ENCODE measurements around the gene TOP3A. TPM values are rescaled to one million over a fixed set of nuclear protein-coding genes. Genes with fewer than 3 reads are reported as not detected.

The TOP3A gene
- total RNA-seq, 3 donors from 2014 or later (not counting 1 experiment from before 2014, with no cell fraction given), result 38.1 to 59.7 (median 53.2) TPM

- no peak for DNase-seq
- ATAC-seq, result no peak
- H3K4me3 Mint-ChIP-seq, result no peak overlapping the region
- no peak for TF ChIP-seq CTCF (IDR thresholded peaks at IDR 0.05)
- 92% methylated on average over 9 of the region's 9 CpGs for WGBS (ENCODE audit: insufficient coverage)
- Histone ChIP-seq H3K36me3 (ENCODE audit: control insufficient read depth, insufficient read depth, low read length) (peaks cover 82% of the 10 kb centered on the region), H3K27ac (ENCODE audit: low read length) (no peak overlapping the region), H3K4me1 (ENCODE audit: control insufficient read depth, insufficient read depth, low read length) (no peaks in the 10 kb centered on the region), H3K4me3 (ENCODE audit: low read length) (no peak overlapping the region), H3K9me3 (ENCODE audit: control insufficient read depth, insufficient read depth, low read length) (no peaks in the 10 kb centered on the region), H3K27me3 (ENCODE audit: control insufficient read depth, insufficient read depth, low read length) (no peaks in the 10 kb centered on the region)
- peaks cover 4 to 5% of the 10 kb centered on the region in 2 donors for H3K4me1 Mint-ChIP-seq
- peak overlapping the region in 1 of 2 donors; percentile 44 for H3K27ac Mint-ChIP-seq
- H3K9me3 Mint-ChIP-seq, result no peaks in the 10 kb centered on the region
- no peaks in the 10 kb centered on the region for H3K27me3 Mint-ChIP-seq (ENCODE audit: low read depth in 2 of 2)
- intact Hi-C loops (cut with micrococcal nuclease), result no loop called here
- peaks cover 6% of the 10 kb centered on the region for H3K36me3 Mint-ChIP-seq
Measured at GRCh38 chr17:18250259-18250658, 64.5 kb downstream of the TOP3A start.

DNA sequence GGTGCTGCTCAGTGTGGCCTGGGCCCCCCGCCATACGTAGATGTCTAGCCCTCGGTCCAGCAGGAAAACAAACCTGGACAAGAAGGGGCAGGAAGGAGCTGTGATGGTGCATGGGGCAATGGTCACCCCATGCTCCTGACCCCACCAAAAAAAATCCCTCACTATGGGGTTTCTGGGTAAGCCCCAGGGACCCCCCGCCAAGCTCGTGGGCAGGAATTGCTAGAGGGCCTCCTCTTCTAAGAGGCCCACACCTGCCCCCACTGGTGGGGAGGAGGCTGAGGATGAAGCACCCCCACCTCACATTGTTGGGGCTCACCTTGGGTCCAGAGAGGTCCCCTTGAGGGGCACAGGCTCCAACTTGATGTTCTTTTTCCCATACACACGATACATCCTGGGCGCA, 66.0 kb downstream of the TOP3A start:
- no peak overlapping the region for H3K27ac ChIP-seq (ENCODE audit: low read length)
- no peak overlapping the region for H3K4me3 ChIP-seq (ENCODE audit: low read length)
- Mint-ChIP-seq H3K27ac (peak overlapping the region in 1 of 2 donors; percentile 67), H3K4me3 (no peak overlapping the region), H3K27me3 (ENCODE audit: low read depth in 2 of 2) (no peaks in the 10 kb centered on the region), H3K9me3 (no peaks in the 10 kb centered on the region), H3K4me1 (peaks cover 4 to 5% of the 10 kb centered on the region in 2 donors), H3K36me3 (peaks cover 6% of the 10 kb centered on the region)
- no peaks in the 10 kb centered on the region for H3K27me3 ChIP-seq (ENCODE audit: control insufficient read depth, insufficient read depth, low read length)
- no peak for DNase-seq
- TF ChIP-seq CTCF (IDR thresholded peaks at IDR 0.05), result no peak
- peaks cover 74% of the 10 kb centered on the region for H3K36me3 ChIP-seq (ENCODE audit: control insufficient read depth, insufficient read depth, low read length)
- no peaks in the 10 kb centered on the region for H3K4me1 ChIP-seq (ENCODE audit: control insufficient read depth, insufficient read depth, low read length)
- H3K9me3 ChIP-seq (ENCODE audit: control insufficient read depth, insufficient read depth, low read length), result no peaks in the 10 kb centered on the region
- intact Hi-C loops (cut with micrococcal nuclease), result no loop called here
- 96% methylated on average over 5 of the region's 7 CpGs for WGBS (ENCODE audit: insufficient coverage)
- no peak for ATAC-seq

DNA sequence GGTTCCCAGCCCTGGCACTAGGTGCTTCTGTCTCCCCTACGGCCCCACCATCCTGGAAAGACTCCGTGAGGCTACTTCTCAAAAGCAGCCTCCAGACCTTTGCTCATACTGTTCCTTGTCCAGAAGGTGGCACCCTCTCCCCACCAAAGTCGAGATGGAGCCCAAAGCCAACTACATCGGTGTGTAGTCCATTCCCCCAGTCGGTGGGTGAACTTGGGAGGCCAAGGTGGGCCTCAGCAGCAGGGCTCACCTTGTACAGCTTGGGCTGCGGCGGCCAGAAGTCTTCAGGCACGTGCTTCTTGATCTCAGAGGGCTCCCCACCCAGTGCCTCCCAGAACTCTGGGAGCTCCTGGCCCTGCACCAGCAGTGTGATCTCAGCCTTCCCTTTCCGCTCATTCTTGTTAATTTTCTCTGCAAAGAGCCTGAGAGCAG, 66.5 kb downstream of the TOP3A start:
- Histone ChIP-seq H3K36me3 (ENCODE audit: control insufficient read depth, insufficient read depth, low read length) (peaks cover 69% of the 10 kb centered on the region), H3K27me3 (ENCODE audit: control insufficient read depth, insufficient read depth, low read length) (no peaks in the 10 kb centered on the region), H3K4me1 (ENCODE audit: control insufficient read depth, insufficient read depth, low read length) (no peaks in the 10 kb centered on the region), H3K4me3 (ENCODE audit: low read length) (no peak overlapping the region), H3K27ac (ENCODE audit: low read length) (no peak overlapping the region), H3K9me3 (ENCODE audit: control insufficient read depth, insufficient read depth, low read length) (no peaks in the 10 kb centered on the region)
- H3K27ac Mint-ChIP-seq, result peak overlapping the region; percentile 67 to 75
- H3K9me3 Mint-ChIP-seq, result no peaks in the 10 kb centered on the region
- TF ChIP-seq CTCF (IDR thresholded peaks at IDR 0.05), result peak; percentile 62
- peaks cover 6% of the 10 kb centered on the region for H3K36me3 Mint-ChIP-seq
- DNase-seq (peak; percentile 51 to 82), ATAC-seq (peak; percentile 74 to 89 (median 78))
- intact Hi-C loops (cut with micrococcal nuclease), result no loop called here
- H3K27me3 Mint-ChIP-seq (ENCODE audit: low read depth in 2 of 2), result no peaks in the 10 kb centered on the region
- H3K4me1 Mint-ChIP-seq, result peaks cover 4 to 5% of the 10 kb centered on the region in 2 donors
- WGBS (ENCODE audit: insufficient coverage), result 54% methylated on average over 9 of the region's 9 CpGs
- peak overlapping the region; percentile 42 for H3K4me3 Mint-ChIP-seq

DNA sequence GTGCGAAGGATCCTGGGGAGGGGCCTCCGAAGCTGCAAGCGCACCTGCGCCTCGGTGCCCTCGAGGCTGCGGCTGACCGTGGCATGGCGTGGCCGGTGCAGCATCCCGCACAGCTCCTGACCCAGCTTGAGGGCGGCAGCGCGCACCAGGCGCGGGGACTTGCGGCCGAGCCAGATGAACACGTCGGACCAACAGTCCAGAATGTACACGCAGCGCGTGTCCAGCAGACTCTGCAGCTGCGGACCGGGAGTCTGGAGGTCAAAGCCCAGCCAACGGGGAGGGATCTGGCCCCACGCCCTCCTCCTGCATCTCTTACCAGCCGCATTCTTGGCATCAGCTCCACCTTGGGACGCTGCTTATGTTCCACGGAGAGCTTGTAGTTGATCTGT, 67.2 kb downstream of the TOP3A start:
- Histone ChIP-seq H3K4me3 (ENCODE audit: low read length) (no peak overlapping the region), H3K36me3 (ENCODE audit: control insufficient read depth, insufficient read depth, low read length) (peaks cover 65% of the 10 kb centered on the region), H3K4me1 (ENCODE audit: control insufficient read depth, insufficient read depth, low read length) (no peaks in the 10 kb centered on the region), H3K27ac (ENCODE audit: low read length) (no peak overlapping the region), H3K27me3 (ENCODE audit: control insufficient read depth, insufficient read depth, low read length) (no peaks in the 10 kb centered on the region), H3K9me3 (ENCODE audit: control insufficient read depth, insufficient read depth, low read length) (no peaks in the 10 kb centered on the region)
- no peak for TF ChIP-seq CTCF (IDR thresholded peaks at IDR 0.05)
- ATAC-seq, result no peak
- Mint-ChIP-seq H3K36me3 (peaks cover 6% of the 10 kb centered on the region), H3K27me3 (ENCODE audit: low read depth in 2 of 2) (no peaks in the 10 kb centered on the region), H3K27ac (no peak overlapping the region), H3K4me1 (peaks cover 4 to 5% of the 10 kb centered on the region in 2 donors), H3K4me3 (no peak overlapping the region), H3K9me3 (no peaks in the 10 kb centered on the region)
- no peak for DNase-seq
- intact Hi-C loops (cut with micrococcal nuclease), result no loop called here
- 98% methylated on average over 30 of the region's 30 CpGs for WGBS (ENCODE audit: insufficient coverage)

Measured in natural killer cell (primary cell).